NCI-H1105 (cell line): ENCODE results near the gene NGRN.
A peak's percentile ranks its signal among the peaks of the same experiment; 100 is the strongest.

Experiments used
- DNase-seq: peaks from one replicate; lab custom pipeline; 2025; lab: John Stamatoyannopoulos, UW

NGRN gene

DNA sequence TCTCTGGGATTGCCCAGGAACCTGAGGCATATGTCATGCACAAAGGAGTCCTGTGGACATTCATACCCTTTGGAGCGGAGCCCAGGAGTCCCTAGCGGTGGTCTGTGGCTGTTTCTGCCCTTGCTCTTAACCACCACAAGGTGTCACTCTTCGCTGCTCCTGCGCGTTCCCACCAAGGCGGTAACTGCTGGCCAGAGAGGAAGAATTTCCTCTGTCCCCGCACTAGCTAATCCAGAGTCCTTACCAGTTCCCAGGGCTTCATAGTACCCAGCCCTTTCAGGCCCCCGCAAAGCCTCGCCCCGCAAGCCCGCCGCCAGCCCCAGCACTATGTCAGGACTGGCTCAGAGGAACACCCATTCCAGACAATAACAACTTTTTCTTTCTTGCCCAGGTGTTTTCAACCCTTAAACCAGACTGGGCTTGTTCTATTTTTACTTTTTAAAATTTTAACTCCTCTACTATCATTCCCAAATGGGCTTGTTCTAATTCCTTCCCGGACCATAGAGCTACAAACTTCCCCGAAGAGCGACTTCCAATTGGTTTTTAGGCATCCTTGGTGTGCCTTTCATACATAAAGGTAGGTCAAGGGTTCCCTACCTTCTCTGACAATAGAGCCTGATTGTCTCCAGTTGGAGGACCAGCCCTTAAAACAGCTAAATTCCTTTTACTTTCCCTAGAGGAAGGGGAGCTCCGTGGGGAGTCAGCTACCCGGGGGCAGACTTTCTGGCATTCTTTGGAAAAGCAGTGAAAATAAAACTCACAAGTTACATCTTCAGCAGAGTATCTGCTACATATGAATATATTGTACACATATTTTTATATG lies 54.8 kb downstream of the NGRN start:
- peak; percentile 54 for DNase-seq

DNA sequence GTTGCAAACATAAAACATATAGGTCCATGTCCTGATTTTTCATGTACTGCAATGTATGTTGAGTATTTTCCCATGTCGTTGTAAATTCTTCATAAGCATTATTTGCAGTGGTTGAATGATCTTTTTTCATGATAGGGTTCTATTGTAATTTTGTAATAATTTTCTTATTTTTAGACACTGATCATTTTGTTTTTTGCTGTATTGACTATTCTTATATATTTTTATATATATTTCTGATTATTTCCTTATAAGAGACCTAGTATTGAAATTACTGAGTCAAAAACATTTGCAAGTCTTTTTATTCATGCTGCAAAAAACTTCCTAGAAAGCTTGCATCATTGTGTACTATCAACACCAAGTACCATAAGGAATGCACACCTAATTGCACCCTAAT lies 55.4 kb downstream of the NGRN start:
- no peak for DNase-seq
